MM.1S (cell line): ENCODE data around the gene DLD.
"Not testable (repeated sequence)": the region's sequence is repeated elsewhere in the genome, so short reads cannot be mapped to it uniquely, and the experiment has no call there.

ENCODE experiments used
- DNase-seq: peaks from one replicate; pipeline ENCODE4 v3.0.0-alpha.2; 2015
- H2AFZ ChIP-seq: fragments of 300-600 bp; sonication (generic); 2 replicates; pipeline ENCODE4 v1.6.0; 2016; ENCODE audit warnings: antibody characterized with exemption, low read length
- H3F3A ChIP-seq: fragments of 300-600 bp; sonication (generic); 2 replicates; pipeline ENCODE4 v1.6.1; 2016; ENCODE audit warnings: mild to moderate bottlenecking, antibody characterized with exemption, low read length, moderate library complexity, mixed read lengths; ENCODE audit not compliant: insufficient read depth
- H3K27ac ChIP-seq: fragments of 300-600 bp; sonication (generic); 2 replicates; pipeline ENCODE4 v1.5.1; 2016; ENCODE audit warnings: mild to moderate bottlenecking, low read length
- H3K27me3 ChIP-seq: fragments of 300-600 bp; sonication (generic); replicated peaks from 2 replicates; pipeline ENCODE4 v1.6.0; 2016; ENCODE audit warnings: low read length; ENCODE audit not compliant: insufficient read depth
- H3K36me3 ChIP-seq: fragments of 300-600 bp; sonication (generic); replicated peaks from 2 replicates; pipeline ENCODE4 v1.6.1; 2016; ENCODE audit warnings: mild to moderate bottlenecking, low read length, mixed read lengths; ENCODE audit not compliant: insufficient read depth
- H3K4me1 ChIP-seq: fragments of 300-600 bp; sonication (generic); 2 replicates; pipeline ENCODE4 v1.6.1; 2016; ENCODE audit warnings: low read length, mixed read lengths
- H3K4me2 ChIP-seq: fragments of 300-600 bp; sonication (generic); 2 replicates; pipeline ENCODE4 v1.6.0; 2016; ENCODE audit warnings: low read depth, low read length
- H3K4me3 ChIP-seq: fragments of 300-600 bp; sonication (generic); 2 replicates; pipeline ENCODE4 v1.5.1; 2016; ENCODE audit warnings: low read length, mixed read lengths
- H3K79me2 ChIP-seq: fragments of 300-600 bp; sonication (generic); 2 replicates; pipeline ENCODE4 v1.6.1; 2016; ENCODE audit warnings: mixed run types, low read length, mixed read lengths
- H3K9ac ChIP-seq: fragments of 300-600 bp; sonication (generic); 2 replicates; pipeline ENCODE4 v1.6.1; 2016; ENCODE audit warnings: low read length, mixed read lengths
- H3K9me2 ChIP-seq: fragments of 300-600 bp; sonication (generic); replicated peaks from 2 replicates; pipeline ENCODE4 v1.6.1; 2016; ENCODE audit warnings: mild to moderate bottlenecking, low read length, mixed read lengths; ENCODE audit not compliant: insufficient read depth
- H3K9me3 ChIP-seq: fragments of 300-600 bp; sonication (generic); replicated peaks from 2 replicates; pipeline ENCODE4 v1.6.1; 2016; ENCODE audit warnings: mild to moderate bottlenecking, low read length, mixed read lengths; ENCODE audit not compliant: insufficient read depth
- H4K20me1 ChIP-seq: fragments of 300-600 bp; sonication (generic); 2 replicates; pipeline ENCODE4 v1.6.1; 2016; ENCODE audit warnings: mild to moderate bottlenecking, low read length, moderate library complexity, mixed read lengths; ENCODE audit not compliant: insufficient read depth
- CTCF ChIP-seq: fragments of 300-600 bp; sonication (generic); IDR thresholded peaks from 2 replicates; pipeline ENCODE4 v1.5.1; 2016; ENCODE audit warnings: antibody characterized with exemption, low read length, mixed read lengths
- EZH2 ChIP-seq: fragments of 300-600 bp; sonication (generic); optimal IDR thresholded peaks from 2 replicates; pipeline ENCODE3; 2017; ENCODE audit warnings: low read depth, mild to moderate bottlenecking, antibody characterized with exemption, low read length, mixed read lengths
- EZH2phosphoT487 ChIP-seq: fragments of 300-600 bp; sonication (generic); IDR thresholded peaks from 2 replicates; pipeline ENCODE4 v1.6.1; 2018; ENCODE audit warnings: antibody characterized with exemption, low read length

The DLD gene

DNA sequence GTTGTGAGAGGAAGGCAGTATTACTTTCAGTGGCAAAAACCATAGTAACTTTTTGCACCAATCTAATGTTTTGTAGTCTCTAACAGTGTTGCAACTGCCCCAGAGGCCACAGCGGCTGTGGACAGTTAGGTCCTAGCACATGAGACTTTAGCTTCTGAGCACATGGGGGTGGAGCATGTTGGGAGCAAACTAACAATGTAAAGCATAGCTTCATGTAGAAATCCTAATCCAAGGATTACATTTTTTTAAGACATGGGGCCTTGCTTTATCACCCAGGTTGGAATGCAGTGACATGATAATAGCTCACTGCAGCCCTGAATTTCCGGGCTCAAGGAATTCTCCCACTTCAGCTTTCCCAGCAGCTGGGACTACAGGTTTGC, 62.9 kb downstream of the DLD start:
- Histone ChIP-seq H3K4me2 (no peak overlapping the region), H3K4me1 (no peaks in the 10 kb centered on the region), H3K9ac (no peak overlapping the region), H3K27ac (no peak overlapping the region), H4K20me1 (no peaks in the 10 kb centered on the region), H3K27me3 (no peaks in the 10 kb centered on the region), H3F3A (no peaks in the 10 kb centered on the region), H3K9me3 (no peaks in the 10 kb centered on the region), H3K79me2 (no peaks in the 10 kb centered on the region), H2AFZ (no peak overlapping the region), H3K4me3 (no peak overlapping the region), H3K9me2 (no peaks in the 10 kb centered on the region), H3K36me3 (no peaks in the 10 kb centered on the region)
- TF ChIP-seq EZH2 (no peak), EZH2phosphoT487 (no peak), CTCF (no peak)
- DNase-seq: no peak

GRCh38 chr7:107955394-107955793, 64.4 kb downstream of the DLD start:
- H2AFZ ChIP-seq: no peak overlapping the region
- no peak overlapping the region for H3K4me3 ChIP-seq
- no peaks in the 10 kb centered on the region for H3K9me2 ChIP-seq
- no peaks in the 10 kb centered on the region for H3K36me3 ChIP-seq
- no peak overlapping the region for H3K9ac ChIP-seq
- no peaks in the 10 kb centered on the region for H3K9me3 ChIP-seq
- no peaks in the 10 kb centered on the region for H3F3A ChIP-seq
- H3K27ac ChIP-seq: no peak overlapping the region
- no peak overlapping the region for H3K4me2 ChIP-seq
- H4K20me1 ChIP-seq: no peaks in the 10 kb centered on the region
- no peak for DNase-seq
- H3K4me1 ChIP-seq: no peaks in the 10 kb centered on the region
- H3K79me2 ChIP-seq: no peaks in the 10 kb centered on the region
- no peaks in the 10 kb centered on the region for H3K27me3 ChIP-seq
- no peak for TF ChIP-seq CTCF
- TF ChIP-seq EZH2phosphoT487: no peak
- no peak for TF ChIP-seq EZH2

DNA sequence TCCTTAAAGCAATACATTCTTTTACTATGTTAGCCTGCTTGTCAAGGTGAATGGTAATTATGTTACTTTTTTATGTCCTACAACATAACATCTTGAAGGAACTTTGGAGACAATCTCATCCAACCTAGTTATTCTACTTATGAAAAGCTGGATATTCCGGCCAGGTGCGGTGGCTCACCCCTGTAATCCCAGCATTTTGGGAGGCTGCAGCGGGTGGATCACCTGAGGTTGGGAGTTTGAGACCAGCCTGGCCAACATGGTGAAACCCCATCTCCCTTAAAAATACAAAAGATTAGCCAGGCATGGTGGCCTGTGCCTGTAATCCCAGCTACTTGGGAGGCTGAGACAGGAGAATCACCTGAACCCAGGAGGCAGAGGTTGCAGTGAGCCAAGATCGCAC, 66.0 kb downstream of the DLD start:
- not testable (repeated sequence) for H3K27ac ChIP-seq, H2AFZ ChIP-seq, H3K4me3 ChIP-seq, H3K9ac ChIP-seq, H3K4me2 ChIP-seq, H4K20me1 ChIP-seq, H3K79me2 ChIP-seq, H3K9me3 ChIP-seq, H3K9me2 ChIP-seq, H3K4me1 ChIP-seq, H3K27me3 ChIP-seq, H3K36me3 ChIP-seq, H3F3A ChIP-seq, DNase-seq

- Histone ChIP-seq H3K9me3 (no peaks in the 10 kb centered on the region), H3K9me2 (no peaks in the 10 kb centered on the region), H3K4me2 (no peak overlapping the region), H2AFZ (no peak overlapping the region), H3K4me3 (no peak overlapping the region), H3K79me2 (no peaks in the 10 kb centered on the region), H3K27me3 (no peaks in the 10 kb centered on the region), H3K9ac (no peak overlapping the region), H4K20me1 (no peaks in the 10 kb centered on the region), H3K36me3 (no peaks in the 10 kb centered on the region), H3K4me1 (no peaks in the 10 kb centered on the region), H3F3A (no peaks in the 10 kb centered on the region), H3K27ac (no peak overlapping the region)
- TF ChIP-seq CTCF: no peak
- no peak for TF ChIP-seq EZH2phosphoT487
- no peak for TF ChIP-seq EZH2
- DNase-seq: no peak
Observed at GRCh38 chr7:107957436-107957835, 66.5 kb downstream of the DLD start.
